ACHN (cell line): ENCODE measurements around the gene EML1.

Experiments used
- DNase-seq: peaks from one replicate; pipeline ENCODE4 v3.0.0-alpha.2; 2015
- in situ Hi-C: cut with HindIII; loops from 2 replicates; pipeline ENCODE4 v1.10.0; 2017; ENCODE audit warnings: low sequenced_read_pairs, low pct_ligation_motif_present, low pct_unique_long_range_greater_than_20kb

EML1 gene

DNA sequence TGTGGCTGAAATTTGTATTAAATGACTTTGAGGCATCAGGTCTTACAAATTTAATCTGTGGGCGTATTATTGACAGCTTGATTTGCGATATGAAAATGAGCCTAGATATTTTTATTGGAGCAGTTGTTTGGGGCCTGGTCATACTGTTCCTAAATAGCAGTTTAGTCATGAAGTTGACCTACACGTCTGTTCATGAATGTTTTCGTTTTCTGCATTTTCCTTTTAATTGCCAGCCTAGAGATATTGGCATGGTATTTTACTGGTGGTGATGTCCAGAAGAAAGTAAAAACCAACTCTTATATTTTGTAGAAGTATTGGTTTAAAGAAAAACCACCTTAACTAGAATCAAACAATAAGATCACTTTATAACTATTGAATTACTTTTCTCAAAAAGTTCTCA lies 1.8 kb downstream of the EML1 start:
- in situ Hi-C loops = no loop called here
- DNase-seq = no peak

GRCh38 chr14:99797231-99797630 lies 4.0 kb downstream of the EML1 start:
- DNase-seq = no peak
- in situ Hi-C loops = no loop called here

DNA sequence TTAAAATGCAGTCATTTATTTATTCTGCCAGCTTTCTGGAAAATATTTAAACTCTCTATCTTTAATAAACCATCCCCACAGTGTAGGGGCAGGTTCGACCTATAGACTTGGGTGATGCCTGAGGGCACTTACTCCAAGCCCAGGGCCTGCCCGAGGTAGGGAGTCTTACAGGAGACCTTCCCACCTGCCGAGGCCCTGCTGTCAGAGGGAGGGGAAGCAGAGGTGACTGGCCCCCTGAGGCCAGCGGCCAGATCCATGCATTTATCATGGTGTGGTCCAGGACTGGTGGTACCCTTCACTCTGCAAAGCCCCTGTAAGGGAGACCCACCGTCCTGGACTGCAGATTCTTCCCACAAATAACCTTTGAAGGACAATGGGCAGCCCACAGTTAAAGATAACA lies 7.6 kb downstream of the EML1 start:
- no peak for DNase-seq
- in situ Hi-C loops = no loop called here

GRCh38 chr14:99802301-99803105 lies 9.3 kb downstream of the EML1 start:
- in situ Hi-C loops = no loop called here
- DNase-seq = no peak

DNA sequence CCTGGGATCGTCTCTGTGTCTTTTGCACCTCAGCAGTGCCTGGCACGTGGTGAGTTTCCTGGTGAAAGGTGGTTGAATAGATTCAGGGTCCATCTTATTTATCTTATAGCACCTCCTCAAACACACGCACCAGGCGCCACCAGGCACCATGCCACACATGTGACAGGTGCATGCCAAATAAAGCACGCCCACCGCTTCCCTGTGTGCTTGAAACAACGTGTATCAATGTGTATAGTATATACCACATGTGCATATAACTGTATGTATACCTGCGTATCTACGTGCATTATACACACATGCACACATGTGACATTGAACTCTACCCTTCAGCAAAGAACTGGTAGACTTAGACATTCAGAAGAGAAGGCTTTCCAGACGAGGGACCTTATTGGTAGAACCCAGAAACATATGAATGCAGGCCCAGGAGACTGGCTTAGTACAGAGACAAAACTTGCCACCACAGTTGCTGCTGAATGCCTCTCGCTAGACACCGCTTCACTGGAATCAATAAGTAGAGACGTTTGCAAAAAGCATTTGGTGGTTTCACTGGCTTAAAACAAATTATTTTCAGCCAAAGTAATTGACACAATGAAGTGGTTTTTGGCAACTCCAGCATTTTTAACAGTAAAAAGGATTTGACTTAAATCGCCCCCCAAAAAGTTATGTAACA lies 10.0 kb downstream of the EML1 start:
- no peak for DNase-seq
- in situ Hi-C loops = no loop called here

GRCh38 chr14:99803803-99804202 lies 10.6 kb downstream of the EML1 start:
- no peak for DNase-seq
- in situ Hi-C loops = no loop called here

GRCh38 chr14:99805757-99806439 lies 12.7 kb downstream of the EML1 start:
- in situ Hi-C loops = no loop called here
- DNase-seq = no peak

DNA sequence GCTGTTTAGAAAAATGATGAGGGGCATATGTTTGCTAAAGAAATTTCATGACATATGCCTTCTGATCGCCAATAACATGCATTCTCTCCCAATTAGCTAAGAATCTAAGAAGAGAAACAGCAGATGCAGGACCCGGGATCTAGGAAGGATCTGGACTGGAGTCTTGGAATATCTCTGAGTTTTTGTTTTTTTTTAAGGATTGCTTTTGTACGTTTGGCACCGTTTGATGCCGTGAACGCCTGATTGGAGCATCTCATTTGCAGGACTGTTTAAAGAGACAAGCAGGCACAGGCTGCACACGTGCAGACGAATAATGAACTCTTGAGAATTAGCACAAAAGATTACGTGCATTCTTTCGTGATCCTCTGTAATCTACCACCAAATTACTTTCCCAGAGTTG lies 13.6 kb downstream of the EML1 start:
- in situ Hi-C loops = no loop called here
- DNase-seq = no peak

DNA sequence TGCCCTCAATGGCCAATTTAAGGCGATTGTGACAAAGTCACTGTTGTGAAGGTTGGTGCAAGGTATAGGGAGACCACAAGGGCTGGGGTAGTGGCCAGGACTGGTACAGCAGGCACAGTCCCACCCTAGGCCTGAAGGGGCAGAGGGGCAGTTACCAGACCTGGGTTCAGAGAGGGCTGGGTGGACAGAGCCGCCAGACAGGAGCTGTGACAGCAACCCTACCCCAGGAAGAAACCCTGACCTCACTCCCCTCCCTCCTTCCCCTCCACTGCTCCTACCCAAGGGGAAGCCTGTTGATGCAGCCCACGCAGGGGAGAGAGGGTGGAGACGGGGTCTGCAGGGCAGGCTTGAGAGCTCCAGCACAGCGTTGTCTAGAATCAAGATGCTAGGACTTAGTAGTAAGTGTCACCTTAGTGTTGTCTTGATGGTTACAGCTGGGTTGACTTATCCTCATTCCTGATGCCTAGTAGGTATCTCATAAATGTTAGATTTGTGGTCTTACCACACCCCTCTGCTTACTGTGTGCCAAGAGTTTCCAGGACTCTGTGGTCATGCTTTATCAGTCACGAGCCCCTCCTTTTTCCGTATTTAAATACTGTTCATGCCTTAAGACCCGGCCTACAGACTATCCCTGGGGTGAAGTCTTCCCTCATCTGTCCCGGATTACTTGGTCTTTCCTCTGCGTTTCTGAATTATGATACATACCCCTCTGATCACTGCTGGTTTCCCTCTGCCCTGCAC lies 14.4 kb downstream of the EML1 start:
- no peak for DNase-seq
- in situ Hi-C loops = no loop called here

- in situ Hi-C loops = no loop called here
- DNase-seq = no peak
Observed at GRCh38 chr14:99808154-99808505, 14.9 kb downstream of the EML1 start.

DNA sequence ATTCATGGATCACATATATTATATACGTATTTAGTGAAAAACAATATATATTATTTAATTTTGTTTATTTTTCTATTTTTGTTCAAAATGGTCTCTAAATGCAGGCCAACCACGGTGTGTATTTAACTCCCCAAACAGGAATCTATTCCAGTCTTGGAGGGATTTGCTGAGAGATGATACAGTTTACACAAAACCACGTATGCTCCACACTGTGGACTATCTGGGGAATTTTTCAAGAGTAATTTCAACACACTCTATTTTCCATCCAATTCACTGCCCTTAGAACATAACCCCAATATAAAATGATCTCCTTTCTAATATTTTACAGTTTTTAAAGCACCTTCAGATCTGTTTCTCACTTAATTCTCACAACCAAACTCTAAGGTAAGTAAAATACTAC lies 15.3 kb downstream of the EML1 start:
- no peak for DNase-seq
- in situ Hi-C loops = no loop called here

DNA sequence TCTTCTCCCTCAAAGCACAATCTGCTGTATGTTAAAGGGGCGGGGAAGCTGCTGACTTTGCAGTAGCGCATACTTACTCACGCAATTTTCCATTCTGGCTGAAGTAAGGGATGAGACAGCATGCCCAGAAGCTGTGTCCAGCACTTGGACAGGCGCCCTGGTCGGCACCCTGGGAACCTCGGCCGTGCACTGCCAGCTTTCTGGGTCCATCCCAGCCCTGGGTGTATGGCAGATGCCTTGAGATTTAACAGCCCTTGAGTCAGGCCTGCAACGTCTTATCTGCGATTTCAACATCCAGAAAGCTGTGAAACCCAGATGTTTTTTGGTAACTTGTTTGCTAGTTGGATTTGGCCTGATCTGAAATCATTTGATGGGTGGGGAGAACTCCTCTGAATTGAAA lies 16.1 kb downstream of the EML1 start:
- in situ Hi-C loops = no loop called here
- no peak for DNase-seq

DNA sequence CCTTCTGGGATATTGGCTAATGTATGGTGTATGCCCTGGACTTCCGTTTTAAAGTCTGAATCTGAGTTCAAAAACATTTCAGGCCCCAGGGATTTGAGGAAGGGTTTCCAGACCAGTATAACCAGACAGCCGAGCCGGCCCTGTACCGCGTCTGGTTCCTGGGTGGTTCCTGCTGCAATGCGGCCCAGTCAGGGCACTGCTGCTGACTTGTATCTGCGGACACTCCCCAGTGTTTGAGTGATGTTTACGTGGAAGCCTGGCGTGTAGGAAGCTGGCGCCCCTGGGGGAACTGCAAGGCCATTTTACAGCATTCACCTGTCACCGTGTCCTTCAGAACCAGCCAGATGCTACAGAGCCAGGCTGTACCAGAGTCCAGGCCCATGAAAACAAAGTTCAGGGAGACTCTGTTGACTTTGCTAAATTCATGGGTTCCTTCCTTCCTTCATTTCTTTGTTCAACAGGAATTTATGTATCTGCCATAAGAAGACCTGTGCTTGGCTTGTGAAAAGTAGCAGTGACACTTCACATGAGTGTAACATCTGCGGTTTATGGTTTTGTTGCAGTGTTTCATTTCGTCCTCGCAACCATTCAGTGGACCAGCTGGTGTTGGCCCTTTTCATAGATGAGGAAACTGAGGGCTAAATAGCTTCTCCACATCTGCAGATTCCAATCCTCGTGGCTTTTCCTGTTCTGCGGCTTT lies 16.8 kb downstream of the EML1 start:
- DNase-seq = no peak
- in situ Hi-C loops = no loop called here

DNA sequence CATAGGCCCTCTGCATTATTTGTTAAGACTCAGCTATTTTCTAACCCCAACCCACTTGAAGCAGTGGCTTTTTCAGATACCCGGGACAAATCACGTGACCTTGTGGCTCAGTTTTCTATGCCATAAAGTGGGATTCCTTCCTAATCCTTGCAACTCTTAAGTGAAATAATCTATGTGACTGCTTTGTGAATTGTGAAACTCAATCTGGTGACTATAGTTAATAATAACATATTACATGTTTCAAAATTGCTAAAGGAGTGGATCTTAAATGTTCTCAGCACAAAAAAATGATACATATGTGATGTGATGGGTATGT lies 17.3 kb downstream of the EML1 start:
- no peak for DNase-seq
- in situ Hi-C loops = no loop called here

DNA sequence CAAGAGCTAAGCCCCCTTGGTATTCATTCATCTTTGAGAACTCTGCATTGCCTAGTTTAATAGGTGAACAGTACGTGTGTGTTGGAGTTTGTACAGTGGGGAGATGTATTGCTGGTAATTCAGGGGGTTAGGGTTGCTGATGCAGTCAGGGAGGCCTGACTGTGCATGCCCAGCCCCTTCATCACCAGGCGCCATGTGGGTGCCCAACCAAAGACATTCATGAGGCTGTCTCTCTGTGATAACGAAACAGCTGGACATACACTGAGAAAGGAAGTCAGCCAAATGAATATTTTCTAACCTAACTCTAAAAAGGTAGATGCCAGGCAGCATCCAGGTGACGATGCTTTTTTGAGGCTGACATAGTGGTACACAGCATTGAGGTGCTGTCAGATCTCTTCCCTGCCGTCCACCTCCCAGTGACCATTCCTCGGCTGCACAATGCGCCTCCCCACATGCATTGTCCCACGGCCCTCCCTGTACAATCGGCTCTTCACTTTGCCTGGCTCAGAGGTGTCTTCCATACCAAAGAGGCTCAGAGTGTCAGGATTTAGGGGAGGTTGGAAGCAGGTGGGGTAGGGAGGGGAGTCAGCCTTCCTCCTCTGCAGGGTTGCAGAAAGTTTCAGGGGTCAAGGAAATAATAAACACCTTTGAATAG lies 19.0 kb downstream of the EML1 start:
- DNase-seq = no peak
- in situ Hi-C loops = no loop called here

DNA sequence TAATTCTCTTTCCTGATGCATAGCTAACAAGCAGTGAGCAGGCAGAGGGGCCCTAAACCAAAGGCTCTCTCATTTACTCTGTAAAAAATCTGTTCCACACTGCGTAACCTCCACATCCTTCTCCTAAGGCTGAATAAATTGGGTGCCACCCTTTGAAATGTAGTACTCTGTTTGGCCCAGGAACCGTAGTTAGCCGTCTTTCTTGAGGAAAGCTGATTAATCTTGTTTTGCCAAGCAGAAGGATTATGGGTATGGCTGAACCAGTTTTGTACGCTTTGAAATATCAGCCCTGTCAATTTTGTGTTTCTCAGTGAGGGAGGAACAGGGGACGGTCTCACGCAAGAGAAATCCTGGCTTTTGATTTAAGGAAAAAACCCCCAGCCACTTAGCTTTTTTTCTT lies 19.7 kb downstream of the EML1 start:
- DNase-seq = no peak
- in situ Hi-C loops = no loop called here

DNA sequence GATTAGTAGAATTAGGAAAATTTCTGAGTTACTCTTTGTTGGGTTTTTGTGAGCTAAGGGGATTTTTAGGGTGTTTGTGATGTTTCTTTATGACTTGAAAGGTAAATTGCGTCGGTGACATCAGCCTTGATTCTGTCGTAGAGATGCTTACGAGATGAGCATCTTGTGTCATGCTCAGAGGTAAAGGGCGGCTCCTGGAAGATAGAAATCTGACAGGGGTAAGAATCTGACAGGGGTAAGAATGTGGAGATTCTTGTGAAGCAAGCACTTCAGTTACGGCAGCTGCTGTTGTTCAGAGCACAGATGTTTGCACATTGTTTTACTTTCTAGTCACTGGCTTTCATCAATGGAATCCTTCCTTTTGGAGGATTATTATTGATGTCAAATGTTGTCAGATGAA lies 22.5 kb downstream of the EML1 start:
- no peak for DNase-seq
- in situ Hi-C loops = no loop called here

- DNase-seq = no peak
Observed at GRCh38 chr14:99816217-99816616, 23.0 kb downstream of the EML1 start.

More at GRCh38 chr14:99816217-99816616, 23.0 kb downstream of the EML1 start:
- in situ Hi-C loops = no loop called here
